Left lung (tissue), 10 donors: ENCODE data around the gene AOPEP. TPM values are rescaled to one million over a fixed set of nuclear protein-coding genes. Genes with fewer than 3 reads are reported as not detected.

ENCODE experiments used
- ATAC-seq: fragments of 200-7000 bp; cut with Tn5 transposase; one replicate; pipeline ENCODE4 v1.9.1; 2020; ENCODE audit warnings: moderate library complexity
- DNase-seq, 4 donors: peaks; one replicate each; pipeline ENCODE4 v3.0.0-alpha.2; 2013 to 2020
- H3K27ac ChIP-seq, 2 donors: fragments of 200-600 bp; sonication (generic) in 1 of 2; one replicate each; pipeline versions ENCODE4 v1.5.0 to v1.8.0; 2020 to 2021
- H3K27me3 ChIP-seq, 2 donors: fragments of 200-600 bp; sonication (generic) in 1 of 2; one replicate each; pipeline versions ENCODE4 v1.5.0 to v1.8.0; 2020 to 2021
- H3K36me3 ChIP-seq, 2 donors: fragments of 200-600 bp; sonication (generic) in 1 of 2; one replicate each; pipeline versions ENCODE4 v1.5.0 to v1.8.0; 2020 to 2021
- H3K4me1 ChIP-seq, 2 donors: fragments of 200-600 bp; one replicate each; pipeline ENCODE4 v1.8.0; 2021
- H3K4me3 ChIP-seq, 2 donors: fragments of 200-600 bp; sonication (generic) in 1 of 2; one replicate each; pipeline versions ENCODE4 v1.5.0 to v1.8.0; 2020 to 2021; ENCODE audit warnings: mild to moderate bottlenecking in 1 of 2
- H3K9me3 ChIP-seq, 2 donors: fragments of 200-600 bp; sonication (generic) in 1 of 2; one replicate each; pipeline versions ENCODE4 v1.5.0 to v1.8.0; 2020 to 2021
- CTCF ChIP-seq, 2 donors: fragments of 200-600 bp; sonication (generic) in 1 of 2; IDR thresholded peaks; one replicate each; pipeline versions ENCODE4 v1.5.0 to v1.8.0; 2021; ENCODE audit warnings: antibody characterized with exemption in 2 of 2
- intact Hi-C, 2 donors: fragments of 100-400 bp; cut with DNase I; formaldehyde crosslinking; loops; one replicate each; pipeline versions ENCODE4 v1.11.2 to v1.14.2; 2022
- polyA plus RNA-seq, 6 donors: library from polyadenylated mRNA; unstranded; fragments of 120-200 nt; gene quantifications; one replicate each; pipeline ENCODE4 v1.2.1, GENCODE V29; 2013; ENCODE audit not compliant: insufficient read length in 6 of 6
- total RNA-seq, 2 donors: library from RNA; stranded (reverse); fragmentation: NEBNext Ultra II Directional; extraction: Animal tissue kit (Norgen Biotek cat#: 25700); gene quantifications; one replicate each; pipeline ENCODE4 v1.2.1, GENCODE V29; 2021
- donor health status: DM: no; HTN: yes; CAD: no.
- donor health status: DM: no; HTN: no; CAD: no.

AOPEP gene
- total and polyA plus RNA-seq, 8 donors = 32.5 to 83.2 (median 39.9) TPM

DNA sequence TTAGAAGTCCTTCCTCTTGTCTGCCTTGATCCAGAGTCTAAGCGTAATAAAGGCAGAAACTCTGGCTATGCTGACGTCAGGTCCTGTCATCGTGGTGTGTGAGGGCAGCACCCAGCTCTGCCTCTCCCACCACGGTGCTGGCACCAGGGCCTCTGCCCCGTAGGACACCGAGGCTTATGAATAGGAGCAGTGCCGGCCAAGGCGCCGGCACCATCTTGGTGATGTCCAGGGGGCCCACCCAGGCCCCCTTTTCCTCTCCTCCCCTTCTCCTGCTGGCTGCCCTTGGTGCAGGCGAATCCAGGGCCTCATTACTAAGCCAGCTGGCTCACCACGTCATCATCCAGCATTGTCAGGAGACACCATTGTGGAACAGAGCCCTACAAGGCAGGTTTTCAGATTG, 338.7 kb downstream of the AOPEP start:
- H3K4me1 ChIP-seq = peaks cover 0 to 23% of the 10 kb centered on the region in 2 donors
- peak overlapping the region; percentile 16 to 21 for H3K27ac ChIP-seq
- intact Hi-C loops = no loop called here
- ATAC-seq = no peak
- no peak overlapping the region for H3K4me3 ChIP-seq
- no peak for TF ChIP-seq CTCF (IDR thresholded peaks at IDR 0.05)
- no peaks in the 10 kb centered on the region for H3K27me3 ChIP-seq
- no peak for DNase-seq
- H3K36me3 ChIP-seq = peaks cover 0 to 66% of the 10 kb centered on the region in 2 donors
- H3K9me3 ChIP-seq = no peaks in the 10 kb centered on the region

- Histone ChIP-seq H3K4me3 (no peak overlapping the region), H3K27ac (no peak overlapping the region), H3K4me1 (peaks cover 4 to 24% of the 10 kb centered on the region in 2 donors), H3K36me3 (peaks cover 0 to 66% of the 10 kb centered on the region in 2 donors), H3K27me3 (no peaks in the 10 kb centered on the region), H3K9me3 (no peaks in the 10 kb centered on the region)
- ATAC-seq = no peak
- intact Hi-C loops = no loop called here
- DNase-seq = no peak
- no peak for TF ChIP-seq CTCF (IDR thresholded peaks at IDR 0.05)
Measured at GRCh38 chr9:95067057-95067456, 340.6 kb downstream of the AOPEP start.

- H3K36me3 ChIP-seq = peaks cover 0 to 59% of the 10 kb centered on the region in 2 donors
- no peaks in the 10 kb centered on the region for H3K27me3 ChIP-seq
- DNase-seq = no peak
- peaks cover 9 to 27% of the 10 kb centered on the region in 2 donors for H3K4me1 ChIP-seq
- H3K9me3 ChIP-seq = no peaks in the 10 kb centered on the region
- intact Hi-C loops = no loop called here
- no peak for ATAC-seq
- no peak overlapping the region for H3K4me3 ChIP-seq
- TF ChIP-seq CTCF (IDR thresholded peaks at IDR 0.05) = no peak
- no peak overlapping the region for H3K27ac ChIP-seq
Measured at GRCh38 chr9:95067897-95068296, 341.4 kb downstream of the AOPEP start.

- no peak overlapping the region for H3K27ac ChIP-seq
- H3K27me3 ChIP-seq = no peaks in the 10 kb centered on the region
- H3K4me3 ChIP-seq = no peak overlapping the region
- intact Hi-C loops = no loop called here
- ATAC-seq = peak; percentile 13
- no peak for TF ChIP-seq CTCF (IDR thresholded peaks at IDR 0.05)
- peaks cover 10 to 21% of the 10 kb centered on the region in 2 donors for H3K4me1 ChIP-seq
- H3K36me3 ChIP-seq = peaks cover 0 to 34% of the 10 kb centered on the region in 2 donors
- DNase-seq = no peak
- no peaks in the 10 kb centered on the region for H3K9me3 ChIP-seq
Measured at GRCh38 chr9:95070549-95071021, 344.1 kb downstream of the AOPEP start.

DNA sequence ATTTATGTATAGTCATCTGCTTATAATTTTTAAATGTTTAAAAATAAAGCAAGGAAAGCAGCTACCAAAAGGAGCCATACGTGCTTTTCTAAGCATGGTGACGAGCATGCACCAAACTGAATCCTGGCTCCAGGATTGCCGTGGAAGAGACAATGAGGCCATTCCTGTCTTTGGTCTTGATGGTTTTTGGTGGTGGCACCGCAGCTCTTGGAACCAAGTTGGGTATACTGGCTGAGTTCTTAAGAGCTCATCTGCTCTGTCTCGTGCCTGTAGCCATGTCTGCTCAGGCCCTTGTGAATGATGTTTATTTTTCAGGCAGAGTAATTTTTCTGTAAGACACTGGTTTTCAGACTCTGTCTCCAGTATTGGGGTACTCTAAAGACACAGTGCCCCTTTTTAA, 345.0 kb downstream of the AOPEP start:
- no peak for DNase-seq
- no peak for TF ChIP-seq CTCF (IDR thresholded peaks at IDR 0.05)
- no peak for ATAC-seq
- H3K27ac ChIP-seq = no peak overlapping the region
- intact Hi-C loops = no loop called here
- H3K4me3 ChIP-seq = no peak overlapping the region
- H3K4me1 ChIP-seq = peaks cover 10 to 23% of the 10 kb centered on the region in 2 donors
- H3K36me3 ChIP-seq = peaks cover 0 to 33% of the 10 kb centered on the region in 2 donors
- H3K27me3 ChIP-seq = no peaks in the 10 kb centered on the region
- no peaks in the 10 kb centered on the region for H3K9me3 ChIP-seq
